BJ (cell line): ENCODE data around the gene ELP1. TPM values are rescaled to one million over a fixed set of nuclear protein-coding genes. Genes with fewer than 3 reads are reported as not detected.
"Not testable (repeated sequence)": the region's sequence is repeated elsewhere in the genome, so short reads cannot be mapped to it uniquely, and the experiment has no call there.

Experiments used
- CTCF ChIA-PET: fragments of 350-600 bp; formaldehyde crosslinking; extraction: SDS; loops from one replicate; lab custom pipeline; 2021; ENCODE audit warnings: antibody characterized with exemption, inconsistent platforms; lab: Yijun Ruan, JAX
- POLR2A ChIA-PET: fragments of 300-600 bp; sonication (Branson Sonifier 250); formaldehyde crosslinking; extraction: SDS; loops from one replicate; lab custom pipeline; 2021; ENCODE audit warnings: antibody characterized with exemption; lab: Charles Lee
- DNase-seq: peaks from one replicate; pipeline ENCODE4 v3.0.0-alpha.2; 2011; ENCODE audit warnings: low read depth
- H3K27me3 ChIP-seq: 2 replicates; pipeline ENCODE4 v1.6.0; 2011; ENCODE audit warnings: low read length; ENCODE audit not compliant: control insufficient read depth, insufficient read depth
- H3K36me3 ChIP-seq: 2 replicates; pipeline ENCODE4 v1.5.1; 2011; ENCODE audit warnings: low read length; ENCODE audit not compliant: control insufficient read depth, insufficient read depth
- H3K4me3 ChIP-seq: 2 replicates; pipeline ENCODE4 v1.5.1; 2011; ENCODE audit warnings: low read depth, mild to moderate bottlenecking, control low read depth, low read length
- polyA plus RNA-seq: library from polyadenylated mRNA; depleted of rRNA; stranded (reverse); fragments of >200 nt; gene quantifications from 2 replicates; pipeline ENCODE4 v1.2.3, GENCODE V29; 2011
- TF ChIP-seq, protein P1 (sequence below): IDR thresholded peaks from 2 replicates; pipeline ENCODE4 v1.5.1; 2011; ENCODE audit warnings: low read depth, mild to moderate bottlenecking, control low read depth, inconsistent platforms, low read length, moderate library complexity; ENCODE audit not compliant: insufficient read depth

Gene ELP1
- polyA plus RNA-seq, 1 experiment, result 16.0 TPM

GRCh38 chr9:108928386-108928785 lies 5.5 kb downstream of the ELP1 start:
- ChIA-PET POLR2A (interaction anchor here (0.7 kb wide), 2 partner anchors 190 to 429 kb away, joined by 4 to 7 read pairs; no protein-coding TSS in a partner anchor), CTCF (interaction anchor here (0.6 to 1.2 kb wide), 2 partner anchors 18 to 148 kb away, joined by 3 read pairs; no protein-coding TSS in a partner anchor)
- Histone ChIP-seq H3K27me3 (no peaks in the 10 kb centered on the region), H3K36me3 (peaks cover 4% of the 10 kb centered on the region), H3K4me3 (no peak overlapping the region)
- TF ChIP-seq, protein P1, sequence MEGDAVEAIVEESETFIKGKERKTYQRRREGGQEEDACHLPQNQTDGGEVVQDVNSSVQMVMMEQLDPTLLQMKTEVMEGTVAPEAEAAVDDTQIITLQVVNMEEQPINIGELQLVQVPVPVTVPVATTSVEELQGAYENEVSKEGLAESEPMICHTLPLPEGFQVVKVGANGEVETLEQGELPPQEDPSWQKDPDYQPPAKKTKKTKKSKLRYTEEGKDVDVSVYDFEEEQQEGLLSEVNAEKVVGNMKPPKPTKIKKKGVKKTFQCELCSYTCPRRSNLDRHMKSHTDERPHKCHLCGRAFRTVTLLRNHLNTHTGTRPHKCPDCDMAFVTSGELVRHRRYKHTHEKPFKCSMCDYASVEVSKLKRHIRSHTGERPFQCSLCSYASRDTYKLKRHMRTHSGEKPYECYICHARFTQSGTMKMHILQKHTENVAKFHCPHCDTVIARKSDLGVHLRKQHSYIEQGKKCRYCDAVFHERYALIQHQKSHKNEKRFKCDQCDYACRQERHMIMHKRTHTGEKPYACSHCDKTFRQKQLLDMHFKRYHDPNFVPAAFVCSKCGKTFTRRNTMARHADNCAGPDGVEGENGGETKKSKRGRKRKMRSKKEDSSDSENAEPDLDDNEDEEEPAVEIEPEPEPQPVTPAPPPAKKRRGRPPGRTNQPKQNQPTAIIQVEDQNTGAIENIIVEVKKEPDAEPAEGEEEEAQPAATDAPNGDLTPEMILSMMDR, result no peak
- DNase-seq, result no peak

DNA sequence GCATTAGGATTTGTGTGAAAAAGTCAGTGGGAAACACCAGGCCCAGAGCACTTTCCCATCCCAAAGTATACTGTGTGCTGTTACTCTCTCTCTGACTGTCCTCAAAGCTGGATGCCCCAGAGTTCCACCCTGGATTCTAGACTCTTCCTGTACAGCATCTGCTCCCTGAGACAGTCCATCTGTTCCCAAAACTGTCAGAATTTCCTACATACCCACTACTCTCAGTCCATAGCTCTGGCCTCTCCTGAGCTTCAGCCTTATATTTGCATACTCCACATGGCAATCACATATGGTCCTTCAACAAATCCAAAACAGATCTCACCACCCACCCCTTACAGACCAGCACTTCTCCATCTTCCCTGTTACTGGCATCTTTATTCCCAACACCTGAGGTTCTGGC lies 9.5 kb downstream of the ELP1 start:
- no peak overlapping the region for H3K4me3 ChIP-seq
- H3K27me3 ChIP-seq, result no peaks in the 10 kb centered on the region
- peaks cover 6% of the 10 kb centered on the region for H3K36me3 ChIP-seq
- CTCF ChIA-PET, result no interaction called here
- TF ChIP-seq, protein P1, result no peak
- POLR2A ChIA-PET, result no interaction called here
- no peak for DNase-seq

DNA sequence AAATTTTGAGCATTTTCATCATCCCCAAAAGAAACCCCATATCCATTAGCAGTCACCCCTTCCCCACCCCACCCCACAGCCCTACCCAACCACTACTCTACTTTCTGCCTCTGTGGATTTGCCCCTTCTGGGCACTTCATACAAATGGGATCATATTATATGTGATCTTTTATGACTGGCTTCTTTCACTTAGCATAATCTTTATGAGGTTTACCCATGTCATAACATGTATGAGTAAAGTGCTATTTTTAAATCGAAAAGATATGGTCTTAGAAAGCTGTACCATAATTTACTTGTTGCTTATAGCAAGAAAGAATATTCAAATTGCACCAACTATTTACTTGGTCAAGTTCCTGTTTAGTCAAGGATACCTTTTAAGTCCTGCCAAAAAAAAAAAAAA lies 12.7 kb downstream of the ELP1 start:
- ChIA-PET CTCF (no interaction called here), POLR2A (no interaction called here)
- TF ChIP-seq, protein P1, result no peak
- no peak for DNase-seq
- Histone ChIP-seq H3K36me3 (peaks cover 4% of the 10 kb centered on the region), H3K4me3 (no peak overlapping the region), H3K27me3 (no peaks in the 10 kb centered on the region)

- not testable (repeated sequence) for H3K4me3 ChIP-seq, DNase-seq, H3K36me3 ChIP-seq, H3K27me3 ChIP-seq
- CTCF ChIA-PET, result interaction anchor here (0.7 kb wide), 1 partner anchor 17 kb away, joined by 3 read pairs; no protein-coding TSS in a partner anchor
- POLR2A ChIA-PET, result interaction anchor here (0.6 kb wide), 1 partner anchor 1131 kb away, joined by 6 read pairs; no protein-coding TSS in a partner anchor
These were observed 13.5 kb downstream of the ELP1 start for GRCh38 chr9:108920401-108920800.

DNA sequence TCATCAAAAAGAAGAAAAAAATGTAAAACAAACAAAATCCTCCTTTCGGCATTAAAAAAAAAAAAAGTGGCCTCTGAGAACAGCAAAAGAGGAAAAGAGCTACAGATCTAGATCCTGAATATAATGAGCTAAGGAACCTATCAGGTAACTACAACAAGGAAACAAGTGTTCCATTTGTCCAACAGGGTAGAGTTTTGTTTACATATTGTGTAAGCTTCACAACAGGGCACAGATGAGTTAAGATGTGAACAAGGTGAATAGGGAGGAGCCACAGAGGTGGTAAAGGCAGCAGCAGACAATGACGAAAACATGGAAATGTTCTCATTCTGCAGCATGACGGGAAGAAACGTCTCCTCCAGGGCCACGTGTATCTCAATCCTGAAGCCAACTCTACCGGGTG lies 14.4 kb downstream of the ELP1 start:
- POLR2A ChIA-PET, result interaction anchor here (0.6 kb wide), 1 partner anchor 1497 kb away, joined by 3 read pairs; no protein-coding TSS in a partner anchor
- TF ChIP-seq, protein P1, result no peak
- CTCF ChIA-PET, result interaction anchor here (0.6 to 0.7 kb wide), 2 partner anchors 48 to 86 kb away, joined by 3 to 4 read pairs; no protein-coding TSS in a partner anchor
- no peak overlapping the region for H3K4me3 ChIP-seq
- H3K36me3 ChIP-seq, result peaks cover 4% of the 10 kb centered on the region
- no peak for DNase-seq
- no peaks in the 10 kb centered on the region for H3K27me3 ChIP-seq

DNA sequence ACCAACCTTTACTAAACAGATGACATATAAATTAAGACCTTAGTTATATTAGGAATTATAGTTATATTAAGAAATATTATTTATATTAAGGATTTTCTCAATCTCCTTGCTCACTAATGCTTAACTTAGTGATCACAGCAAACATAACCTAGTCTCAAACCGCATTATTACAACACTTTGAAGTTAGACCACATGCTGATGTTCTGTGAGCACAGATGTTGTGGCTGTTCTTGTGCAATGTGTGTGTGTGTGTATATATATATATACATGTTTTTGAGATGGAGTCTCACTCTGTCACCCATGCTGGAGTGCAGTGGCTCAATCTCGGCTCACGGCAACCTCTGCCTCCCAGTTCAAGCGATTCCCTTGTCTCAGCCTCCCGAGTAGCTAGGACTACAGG lies 20.5 kb downstream of the ELP1 start:
- CTCF ChIA-PET, result no interaction called here

More for the DNA sequence above, 20.5 kb downstream of the ELP1 start:
- H3K27me3 ChIP-seq, result no peaks in the 10 kb centered on the region
- no peak overlapping the region for H3K4me3 ChIP-seq
- TF ChIP-seq, protein P1, result no peak
- POLR2A ChIA-PET, result no interaction called here
- peaks cover 6% of the 10 kb centered on the region for H3K36me3 ChIP-seq
- DNase-seq, result no peak
